Measurements from ENCODE around the gene TMEM205.

Gene TMEM205

DNA sequence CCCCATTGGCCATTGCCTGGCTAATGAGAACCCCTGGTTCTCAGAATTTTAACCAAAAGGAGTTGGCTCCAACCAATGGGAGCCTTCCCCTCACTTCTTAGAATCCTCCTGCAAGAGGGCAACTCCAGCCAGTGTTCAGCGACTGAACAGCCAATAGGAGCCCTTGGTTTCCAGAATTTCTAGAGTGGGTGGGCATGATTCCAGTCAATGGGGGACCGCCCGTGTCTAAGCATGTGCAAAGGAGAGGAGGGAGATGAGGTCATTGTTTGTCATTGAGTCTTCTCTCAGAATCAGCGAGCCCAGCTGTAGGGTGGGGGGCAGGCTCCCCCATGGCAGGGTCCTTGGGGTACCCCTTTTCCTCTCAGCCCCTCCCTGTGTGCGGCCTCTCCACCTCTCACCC lies 18.9 kb upstream of the TMEM205 start:
- H3K4me3 ChIP-seq (ENCODE audit: low read depth, low read length), result no peak overlapping the region
- TF ChIP-seq, protein P1, sequence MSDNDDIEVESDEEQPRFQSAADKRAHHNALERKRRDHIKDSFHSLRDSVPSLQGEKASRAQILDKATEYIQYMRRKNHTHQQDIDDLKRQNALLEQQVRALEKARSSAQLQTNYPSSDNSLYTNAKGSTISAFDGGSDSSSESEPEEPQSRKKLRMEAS (IDR thresholded peaks at IDR 0.05; ENCODE audit: low read depth, low read length), result no peak
- TF ChIP-seq MYC (IDR thresholded peaks at IDR 0.05; ENCODE audit: low read depth, low read length) (no peak), POLR2A (IDR thresholded peaks at IDR 0.05; ENCODE audit: extremely low read depth, insufficient read length) (no peak)
- TF ChIP-seq, protein P2, sequence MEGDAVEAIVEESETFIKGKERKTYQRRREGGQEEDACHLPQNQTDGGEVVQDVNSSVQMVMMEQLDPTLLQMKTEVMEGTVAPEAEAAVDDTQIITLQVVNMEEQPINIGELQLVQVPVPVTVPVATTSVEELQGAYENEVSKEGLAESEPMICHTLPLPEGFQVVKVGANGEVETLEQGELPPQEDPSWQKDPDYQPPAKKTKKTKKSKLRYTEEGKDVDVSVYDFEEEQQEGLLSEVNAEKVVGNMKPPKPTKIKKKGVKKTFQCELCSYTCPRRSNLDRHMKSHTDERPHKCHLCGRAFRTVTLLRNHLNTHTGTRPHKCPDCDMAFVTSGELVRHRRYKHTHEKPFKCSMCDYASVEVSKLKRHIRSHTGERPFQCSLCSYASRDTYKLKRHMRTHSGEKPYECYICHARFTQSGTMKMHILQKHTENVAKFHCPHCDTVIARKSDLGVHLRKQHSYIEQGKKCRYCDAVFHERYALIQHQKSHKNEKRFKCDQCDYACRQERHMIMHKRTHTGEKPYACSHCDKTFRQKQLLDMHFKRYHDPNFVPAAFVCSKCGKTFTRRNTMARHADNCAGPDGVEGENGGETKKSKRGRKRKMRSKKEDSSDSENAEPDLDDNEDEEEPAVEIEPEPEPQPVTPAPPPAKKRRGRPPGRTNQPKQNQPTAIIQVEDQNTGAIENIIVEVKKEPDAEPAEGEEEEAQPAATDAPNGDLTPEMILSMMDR (IDR thresholded peaks at IDR 0.05; ENCODE audit: low read depth, low read length), result no peak
- no peak for DNase-seq (ENCODE audit: low read depth)

DNA sequence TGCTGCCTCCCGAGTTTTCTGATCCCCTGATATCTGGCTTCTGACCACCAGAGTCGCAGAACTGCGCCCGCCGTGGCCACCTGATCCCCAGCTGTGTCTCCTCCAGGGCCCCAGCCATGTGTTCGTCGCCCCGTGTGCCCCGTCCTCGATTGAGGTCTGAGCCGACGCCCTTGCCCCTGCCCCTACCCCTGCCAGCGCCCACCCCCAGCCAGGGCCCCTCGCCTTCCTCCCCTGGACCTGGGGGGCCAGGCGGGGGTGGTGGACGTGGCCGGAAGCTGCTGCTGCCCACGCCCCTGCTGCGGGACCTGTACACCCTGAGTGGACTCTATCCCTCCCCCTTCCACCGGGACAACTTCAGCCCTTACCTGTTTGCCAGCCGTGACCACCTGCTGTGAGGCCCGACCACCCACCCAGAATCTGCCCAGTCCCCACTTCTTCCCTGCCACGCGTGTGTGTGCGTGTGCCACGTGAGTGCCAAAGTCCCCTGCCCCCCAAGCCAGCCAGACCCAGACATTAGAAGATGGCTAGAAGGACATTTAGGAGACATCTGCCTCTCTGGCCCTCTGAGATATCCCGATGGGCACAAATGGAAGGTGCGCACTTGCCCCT lies 18.3 kb upstream of the TMEM205 start:
- DNase-seq (ENCODE audit: low read depth), result no peak
- TF ChIP-seq, protein P1 (IDR thresholded peaks at IDR 0.05; ENCODE audit: low read depth, low read length), result no peak
- TF ChIP-seq POLR2A (IDR thresholded peaks at IDR 0.05; ENCODE audit: extremely low read depth, insufficient read length) (no peak), MYC (IDR thresholded peaks at IDR 0.05; ENCODE audit: low read depth, low read length) (no peak)
- TF ChIP-seq, protein P2 (IDR thresholded peaks at IDR 0.05; ENCODE audit: low read depth, low read length), result no peak
- H3K4me3 ChIP-seq (ENCODE audit: low read depth, low read length), result no peak overlapping the region

DNA sequence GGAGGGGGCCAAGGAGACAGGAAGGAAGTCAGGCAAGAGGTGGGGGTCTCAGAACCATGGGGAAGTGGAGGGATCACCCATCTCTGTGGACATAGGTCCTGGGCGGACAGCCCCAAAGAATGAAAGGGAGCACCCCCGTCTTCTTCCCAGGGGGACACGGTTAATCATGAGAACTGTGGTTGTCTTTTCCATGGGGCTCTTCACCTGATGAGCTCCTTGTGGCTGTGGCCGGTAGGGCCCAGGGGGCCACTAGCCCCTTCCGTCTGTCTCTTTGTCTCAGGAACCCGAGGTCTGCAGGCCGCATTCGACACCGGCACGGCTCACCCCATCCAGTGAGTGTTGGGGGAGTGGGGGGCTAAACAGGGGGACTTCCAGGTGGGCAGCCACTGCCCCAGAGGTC lies 17.8 kb upstream of the TMEM205 start:
- no peak overlapping the region for H3K4me3 ChIP-seq (ENCODE audit: low read depth, low read length)
- TF ChIP-seq, protein P2 (IDR thresholded peaks at IDR 0.05; ENCODE audit: low read depth, low read length), result no peak
- no peak for TF ChIP-seq MYC (IDR thresholded peaks at IDR 0.05; ENCODE audit: low read depth, low read length)
- TF ChIP-seq, protein P1 (IDR thresholded peaks at IDR 0.05; ENCODE audit: low read depth, low read length), result no peak
- no peak for DNase-seq (ENCODE audit: low read depth)

DNA sequence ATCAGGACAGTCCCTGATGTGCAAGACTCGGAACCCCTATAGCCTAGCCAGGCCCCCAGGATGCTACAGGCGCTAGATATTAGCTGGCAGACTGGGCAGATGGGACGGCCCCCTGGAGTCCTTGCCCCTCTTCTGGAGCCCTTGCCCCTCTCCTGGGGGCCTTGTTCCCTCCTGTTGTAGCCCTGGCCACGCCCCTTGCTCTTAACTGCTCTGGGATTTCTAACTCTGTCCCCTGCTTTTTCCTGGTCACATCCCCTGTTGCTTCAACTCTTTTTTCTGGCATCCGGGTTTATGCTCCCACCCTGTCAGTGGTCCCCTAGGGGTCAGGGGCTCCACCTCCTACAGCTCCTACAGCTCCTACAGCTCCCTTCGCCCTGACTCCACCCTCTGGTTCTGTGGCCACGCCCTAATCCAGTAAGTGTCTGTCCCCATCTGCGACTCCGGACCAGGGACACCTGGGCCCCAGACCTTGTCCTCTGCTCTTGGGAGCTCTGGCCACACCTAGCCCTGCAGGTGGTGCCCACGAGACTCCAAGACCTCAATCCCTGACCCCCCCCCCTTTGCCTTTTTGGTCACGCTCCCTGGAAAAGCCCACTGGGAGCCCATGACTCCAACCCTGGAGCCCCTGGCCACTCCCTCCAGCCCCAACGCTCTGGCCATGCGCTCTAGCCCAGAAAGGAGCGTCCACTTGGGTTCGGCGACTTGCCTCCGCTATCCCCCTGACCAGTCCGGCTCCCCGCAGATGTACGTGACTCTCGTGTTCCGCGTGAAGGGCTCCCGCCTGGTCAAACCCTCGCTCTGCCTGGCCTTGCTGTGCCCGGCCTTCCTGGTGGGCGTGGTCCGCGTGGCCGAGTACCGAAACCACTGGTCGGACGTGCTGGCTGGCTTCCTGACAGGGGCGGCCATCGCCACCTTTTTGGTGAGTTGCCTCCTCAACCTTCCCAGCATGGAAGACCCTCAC lies 16.0 kb upstream of the TMEM205 start:
- no peak overlapping the region for H3K4me3 ChIP-seq (ENCODE audit: low read depth, low read length)

DNA sequence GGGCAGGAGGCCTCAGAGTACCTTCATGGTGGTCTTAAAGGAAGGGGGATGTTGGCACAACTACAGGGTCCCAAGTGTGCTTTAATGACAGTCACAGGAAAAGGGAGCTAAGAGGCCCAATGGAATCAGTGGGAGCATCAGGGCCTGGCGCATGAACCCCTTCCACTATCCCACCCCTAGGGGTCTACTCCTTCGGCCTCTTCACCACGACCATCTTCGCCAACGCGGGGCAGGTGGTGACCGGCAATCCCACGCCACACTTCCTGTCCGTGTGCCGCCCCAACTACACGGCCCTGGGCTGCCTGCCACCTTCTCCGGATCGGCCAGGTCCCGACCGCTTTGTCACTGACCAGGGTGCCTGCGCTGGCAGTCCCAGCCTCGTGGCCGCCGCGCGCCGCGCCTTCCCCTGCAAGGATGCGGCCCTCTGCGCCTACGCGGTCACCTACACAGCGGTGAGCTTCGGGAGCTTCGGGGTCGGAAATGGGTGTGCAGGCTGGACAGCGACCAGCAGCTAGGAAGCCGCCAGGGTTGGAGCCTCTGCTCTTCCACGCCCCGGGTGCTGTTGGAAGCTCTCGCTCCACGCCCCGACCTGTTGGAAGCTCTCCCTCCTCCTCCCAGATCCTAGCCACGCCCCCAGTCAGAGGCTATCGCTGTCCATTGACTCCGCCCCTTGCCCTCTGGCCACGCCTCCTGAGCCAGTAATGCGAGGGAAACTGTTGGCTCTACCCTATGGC lies 15.1 kb upstream of the TMEM205 start:
- no peak overlapping the region for H3K4me3 ChIP-seq (ENCODE audit: low read depth, low read length)
- no peak for DNase-seq (ENCODE audit: low read depth)
- no peak for TF ChIP-seq POLR2A (IDR thresholded peaks at IDR 0.05; ENCODE audit: extremely low read depth, insufficient read length)

More for the DNA sequence above, 16.0 kb upstream of the TMEM205 start:
- no peak for TF ChIP-seq MYC (IDR thresholded peaks at IDR 0.05; ENCODE audit: low read depth, low read length)
- no peak for TF ChIP-seq POLR2A (IDR thresholded peaks at IDR 0.05; ENCODE audit: extremely low read depth, insufficient read length)
- TF ChIP-seq, protein P2 (IDR thresholded peaks at IDR 0.05; ENCODE audit: low read depth, low read length), result no peak
- TF ChIP-seq, protein P1 (IDR thresholded peaks at IDR 0.05; ENCODE audit: low read depth, low read length), result no peak
- DNase-seq (ENCODE audit: low read depth), result no peak

DNA sequence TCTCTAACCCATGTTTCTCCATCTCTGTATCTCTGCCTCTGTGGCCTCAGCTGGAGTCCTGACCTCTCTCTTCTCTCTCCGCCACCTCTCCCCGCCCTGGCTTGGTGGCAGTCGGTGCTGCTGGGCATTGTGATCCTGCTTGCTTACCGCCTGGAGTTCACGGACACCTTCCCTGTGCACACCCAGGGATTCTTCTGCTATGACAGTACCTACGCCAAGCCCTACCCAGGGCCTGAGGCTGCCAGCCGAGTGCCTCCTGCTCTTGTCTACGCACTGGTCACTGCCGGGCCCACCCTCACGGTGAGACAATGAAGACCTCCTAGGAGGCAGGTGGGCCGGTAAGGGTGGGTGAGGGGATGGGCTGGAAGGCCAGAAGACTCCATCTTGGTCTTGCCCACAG lies 13.4 kb upstream of the TMEM205 start:
- TF ChIP-seq, protein P2 (IDR thresholded peaks at IDR 0.05; ENCODE audit: low read depth, low read length), result no peak
- TF ChIP-seq POLR2A (IDR thresholded peaks at IDR 0.05; ENCODE audit: extremely low read depth, insufficient read length), result no peak
- TF ChIP-seq MYC (IDR thresholded peaks at IDR 0.05; ENCODE audit: low read depth, low read length), result no peak
- TF ChIP-seq, protein P1 (IDR thresholded peaks at IDR 0.05; ENCODE audit: low read depth, low read length), result no peak
- no peak for DNase-seq (ENCODE audit: low read depth)
- H3K4me3 ChIP-seq (ENCODE audit: low read depth, low read length), result no peak overlapping the region
